Activated T-cell treated with anti-CD3 and anti-CD28 coated beads, Interleukin-2, amount 50 U/mL, for 72 hours (primary cell): Measurements from ENCODE around the gene MIB1. TPM values are rescaled to one million over a fixed set of nuclear protein-coding genes. Genes with fewer than 3 reads are reported as not detected.
"Not testable (repeated sequence)": the region's sequence is repeated elsewhere in the genome, so short reads cannot be mapped to it uniquely, and the experiment has no call there.

Experiments
- ATAC-seq, 2 donors: fragments of 150-1000 bp; cut with Tn5 transposase; replicated peaks in 1 of 2; 2 replicates each; pipeline ENCODE4 v1.10.0; 2021; ENCODE audit warnings: moderate library complexity in 2 of 2, mild to moderate bottlenecking in 1 of 2
- DNase-seq, 2 donors: peaks; one replicate each; pipeline ENCODE4 v3.0.0; 2021 to 2022; ENCODE audit warnings: mixed read lengths in 1 of 2
- H3K27ac Mint-ChIP-seq: one replicate; pipeline ENCODE4 v1.8.0; 2022; ENCODE audit warnings: mild to moderate bottlenecking, moderate library complexity, mixed read lengths
- H3K27me3 Mint-ChIP-seq: one replicate; pipeline ENCODE4 v1.8.0; 2022; ENCODE audit warnings: low read depth, mixed read lengths
- H3K36me3 Mint-ChIP-seq, 2 donors: one replicate each; pipeline ENCODE4 v1.8.0; 2022; ENCODE audit warnings: mixed read lengths in 2 of 2, mild to moderate bottlenecking in 1 of 2; ENCODE audit not compliant: insufficient read depth in 2 of 2
- H3K4me1 Mint-ChIP-seq: one replicate; pipeline ENCODE4 v1.8.0; 2022; ENCODE audit warnings: low read depth, mixed read lengths
- H3K4me3 Mint-ChIP-seq, 2 donors: one replicate each; pipeline ENCODE4 v1.8.0; 2022; ENCODE audit warnings: mild to moderate bottlenecking in 2 of 2, mixed read lengths in 2 of 2, moderate library complexity in 2 of 2
- H3K9me3 Mint-ChIP-seq, 2 donors: one replicate each; pipeline ENCODE4 v1.8.0; 2022; ENCODE audit warnings: mixed read lengths in 2 of 2
- total RNA-seq, 2 donors: library from RNA; stranded (reverse); gene quantifications; one replicate each; pipeline ENCODE4 v1.2.3, GENCODE V29; 2022

Gene MIB1
- total RNA-seq = 10 to 100 TPM; 45.4 to 47.6 TPM

DNA sequence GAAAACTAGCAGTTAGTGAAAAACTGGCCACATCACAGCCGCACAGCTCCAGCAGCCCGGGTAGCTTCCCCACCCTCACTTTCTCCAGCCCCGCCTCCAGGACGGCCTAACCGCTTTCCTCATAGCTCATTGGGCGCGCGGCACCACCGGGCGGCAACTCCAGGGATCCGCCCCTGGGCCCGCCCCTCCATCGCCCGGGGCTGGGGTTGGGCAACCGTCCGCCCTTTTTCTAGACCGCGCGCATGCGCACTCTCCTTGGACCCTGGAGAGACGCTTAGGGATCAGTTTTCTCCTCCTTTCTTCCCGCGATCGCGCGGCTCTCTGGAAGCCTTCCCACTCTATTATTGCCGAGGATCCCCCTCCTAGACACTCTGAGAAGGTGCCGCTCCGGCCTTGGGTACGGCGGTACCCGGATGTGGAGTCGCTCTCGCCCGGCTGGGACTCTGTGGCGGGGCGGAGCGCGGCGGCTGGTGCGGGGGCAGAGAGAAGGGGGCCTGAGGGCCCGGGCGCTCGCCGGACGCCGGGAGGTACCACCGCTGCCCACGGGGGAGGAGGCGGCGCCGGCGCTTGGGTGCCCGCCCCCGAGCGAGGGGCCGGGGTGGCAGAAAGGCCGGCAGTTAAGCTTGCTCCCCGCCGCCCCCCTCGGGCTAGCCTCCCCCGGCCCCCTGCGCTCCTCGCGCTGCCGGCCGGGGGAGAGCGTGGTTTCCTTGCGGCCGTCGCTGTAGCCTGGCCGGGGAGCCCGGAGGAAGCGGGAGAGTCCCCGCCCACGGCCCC, at the start of gene MIB1:
MIB1 (plus strand) TSS at position 255 of the 774 bp plus-strand sequence. CDS start 792 bp downstream, outside the sequence.
- Mint-ChIP-seq H3K27ac (peak within 1 kb of the TSS; percentile 99), H3K27me3 (no peaks in the 10 kb centered on the region), H3K36me3 (peaks cover 5 to 6% of the 10 kb centered on the region in 2 donors), H3K4me1 (peaks cover 45% of the 10 kb centered on the region), H3K4me3 (peak within 1 kb of the TSS; percentile 84 to 97), H3K9me3 (peaks cover 0 to 9% of the 10 kb centered on the region in 2 donors)
- peak; percentile 95 to 97 for ATAC-seq
- peak; percentile 98 to 99 for DNase-seq

DNA sequence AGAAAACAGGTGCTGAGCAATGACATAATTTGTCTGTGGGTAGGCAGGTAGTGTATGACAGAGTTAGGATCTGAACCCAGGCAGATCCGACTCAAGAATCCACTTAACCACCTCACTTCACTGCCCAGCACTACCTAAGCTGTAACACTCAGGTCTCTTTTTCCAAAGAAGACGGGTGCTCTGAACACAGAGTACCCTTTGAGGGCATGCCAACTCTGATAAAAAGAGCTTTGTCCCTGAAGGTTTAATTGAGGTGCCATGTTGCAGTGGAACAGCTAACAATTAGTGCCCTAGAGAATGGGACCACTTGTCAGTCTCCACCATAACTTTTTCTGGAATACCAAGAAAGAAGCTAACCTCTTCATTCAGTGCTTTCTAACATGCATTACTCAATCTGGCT, 47.3 kb upstream of the MIB1 start:
- H3K9me3 Mint-ChIP-seq = peaks cover 4 to 6% of the 10 kb centered on the region in 2 donors
- no peaks in the 10 kb centered on the region for H3K27me3 Mint-ChIP-seq
- DNase-seq (no peak), ATAC-seq (no peak)
- no peak overlapping the region for H3K4me3 Mint-ChIP-seq
- peaks cover 19 to 42% of the 10 kb centered on the region in 2 donors for H3K36me3 Mint-ChIP-seq
- no peak overlapping the region for H3K27ac Mint-ChIP-seq
- H3K4me1 Mint-ChIP-seq = no peaks in the 10 kb centered on the region

DNA sequence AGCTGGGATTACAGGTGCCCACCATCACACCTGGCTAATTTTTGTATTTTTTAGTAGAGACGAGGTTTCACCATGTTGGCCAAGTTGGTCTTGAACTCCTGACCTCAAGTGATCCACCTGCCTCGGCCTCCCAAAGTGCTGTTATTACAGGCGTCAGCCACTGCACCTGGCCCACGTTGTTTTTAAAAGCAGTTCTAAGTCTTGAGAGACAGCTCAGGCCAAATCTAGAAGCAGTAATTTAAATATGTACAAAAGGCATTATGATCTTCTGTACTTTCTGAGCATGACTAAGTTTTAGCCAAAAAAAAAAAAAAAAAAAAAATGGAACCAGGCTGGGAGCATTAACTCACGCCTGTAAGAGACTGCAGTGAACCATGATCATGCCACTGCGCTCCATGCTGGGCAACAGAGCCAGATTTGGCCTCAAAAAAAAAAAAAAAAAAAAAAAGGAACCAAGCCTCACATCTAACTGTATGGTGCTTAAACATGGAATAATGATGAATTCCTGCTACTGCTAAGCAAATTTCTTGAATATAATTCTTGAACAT, 40.0 kb upstream of the MIB1 start:
- no peak for ATAC-seq
- Mint-ChIP-seq H3K9me3 (no peaks in the 10 kb centered on the region), H3K36me3 (peaks cover 2 to 24% of the 10 kb centered on the region in 2 donors), H3K27me3 (no peaks in the 10 kb centered on the region), H3K4me1 (peaks cover 16% of the 10 kb centered on the region), H3K27ac (no peak overlapping the region), H3K4me3 (no peak overlapping the region)
- DNase-seq = no peak

GRCh38 chr18:21701621-21702020, 39.0 kb upstream of the MIB1 start:
- no peak for DNase-seq
- Mint-ChIP-seq H3K4me1 (peaks cover 20% of the 10 kb centered on the region), H3K27me3 (no peaks in the 10 kb centered on the region), H3K4me3 (no peak overlapping the region), H3K27ac (no peak overlapping the region), H3K36me3 (peaks cover 0 to 22% of the 10 kb centered on the region in 2 donors), H3K9me3 (no peaks in the 10 kb centered on the region)
- ATAC-seq = no peak

GRCh38 chr18:21702602-21703001, 38.0 kb upstream of the MIB1 start:
- DNase-seq (no peak), ATAC-seq (no peak)
- H3K9me3 Mint-ChIP-seq = no peaks in the 10 kb centered on the region
- peaks cover 20% of the 10 kb centered on the region for H3K4me1 Mint-ChIP-seq
- peaks cover 0 to 22% of the 10 kb centered on the region in 2 donors for H3K36me3 Mint-ChIP-seq
- peak overlapping the region; percentile 83 for H3K27ac Mint-ChIP-seq
- H3K4me3 Mint-ChIP-seq = peak overlapping the region; percentile 92 to 96
- no peaks in the 10 kb centered on the region for H3K27me3 Mint-ChIP-seq

GRCh38 chr18:21703241-21703820, 37.3 kb upstream of the MIB1 start:
- Mint-ChIP-seq H3K36me3 (peaks cover 0 to 22% of the 10 kb centered on the region in 2 donors), H3K27ac (peak overlapping the region; percentile 96), H3K27me3 (no peaks in the 10 kb centered on the region), H3K4me1 (peaks cover 20% of the 10 kb centered on the region), H3K9me3 (no peaks in the 10 kb centered on the region), H3K4me3 (peak overlapping the region; percentile 92 to 96)
- DNase-seq (peak; percentile 18 to 35), ATAC-seq (no peak)

DNA sequence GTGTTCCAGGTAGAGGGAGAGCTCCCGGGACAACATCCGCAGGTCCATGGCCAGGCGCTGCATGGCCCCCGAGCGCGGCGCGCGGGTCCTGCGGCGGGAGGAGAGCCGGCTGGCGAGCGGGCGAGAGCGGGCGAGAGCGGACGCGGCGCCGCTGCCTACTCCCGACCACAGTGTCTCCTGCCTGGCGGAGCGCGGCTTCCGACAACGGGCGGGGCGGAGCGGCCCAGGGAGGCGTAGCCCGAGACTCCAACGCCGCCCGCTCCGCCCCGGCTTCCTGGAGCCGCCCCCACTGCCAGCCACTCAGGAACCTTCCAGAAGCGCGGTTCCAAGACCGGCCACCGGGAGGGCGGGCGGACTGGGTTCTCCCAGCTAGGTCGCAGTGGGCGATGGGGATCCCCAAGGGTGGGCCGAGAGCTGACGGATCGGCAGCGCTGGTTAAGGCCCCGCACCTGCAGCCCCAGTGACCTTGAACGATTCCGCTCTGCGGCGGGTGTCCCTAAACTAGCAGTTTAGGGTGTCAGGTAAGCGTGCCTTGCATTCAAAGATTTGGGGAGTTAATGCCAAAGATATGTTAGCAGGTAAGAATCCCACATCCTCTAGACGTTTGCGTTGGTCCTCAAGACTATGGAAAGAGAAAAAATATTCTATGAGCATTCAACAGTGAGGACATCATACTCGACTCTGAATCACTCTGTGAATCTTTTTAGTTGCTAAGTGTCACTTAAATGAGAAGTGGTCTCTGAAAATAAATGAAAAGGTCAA, 35.8 kb upstream of the MIB1 start, which contains the start of gene ABHD3:
ABHD3 (minus strand) TSS at position 172 of the 762 bp plus-strand sequence; CDS start at position 63, 109 bp downstream.
- peak within 1 kb of the TSS; percentile 96 for H3K27ac Mint-ChIP-seq

DNA sequence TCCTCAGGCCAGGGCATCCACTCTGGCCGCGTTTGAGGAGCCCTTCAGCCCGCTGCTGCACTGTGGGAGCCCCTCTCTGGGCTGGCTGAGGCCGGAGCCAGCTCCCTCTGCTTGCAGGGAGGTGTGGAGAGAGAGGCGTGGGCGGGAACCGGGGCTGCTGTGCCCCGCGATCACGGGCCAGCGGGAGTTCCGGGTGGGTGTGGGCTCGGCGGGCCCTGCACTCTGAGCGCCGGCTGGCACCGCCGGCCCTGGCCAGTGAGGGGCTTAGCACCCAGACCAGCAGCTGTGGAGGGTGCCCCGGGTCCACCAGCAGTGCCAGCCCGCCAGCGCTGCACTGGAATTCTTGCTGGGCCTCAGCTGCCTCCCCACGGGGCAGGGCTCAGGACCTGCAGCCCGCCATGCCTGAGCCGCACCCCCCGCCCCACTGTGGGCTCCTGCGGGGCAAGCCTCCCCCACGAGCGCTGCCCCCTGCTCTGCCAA, 34.2 kb upstream of the MIB1 start:
- H3K36me3 Mint-ChIP-seq = peaks cover 0 to 8% of the 10 kb centered on the region in 2 donors
- H3K9me3 Mint-ChIP-seq = no peaks in the 10 kb centered on the region
- no peak for DNase-seq
- no peak overlapping the region for H3K4me3 Mint-ChIP-seq
- peaks cover 26% of the 10 kb centered on the region for H3K4me1 Mint-ChIP-seq
- no peak overlapping the region for H3K27ac Mint-ChIP-seq
- ATAC-seq = no peak
- no peaks in the 10 kb centered on the region for H3K27me3 Mint-ChIP-seq

More for the DNA sequence above, 35.8 kb upstream of the MIB1 start, which contains the start of gene ABHD3:
- DNase-seq = peak; percentile 93 to 95
- no peaks in the 10 kb centered on the region for H3K27me3 Mint-ChIP-seq
- peaks cover 0 to 15% of the 10 kb centered on the region in 2 donors for H3K36me3 Mint-ChIP-seq
- peak within 1 kb of the TSS; percentile 92 to 96 for H3K4me3 Mint-ChIP-seq
- peak; percentile 96 to 97 for ATAC-seq
- peaks cover 26% of the 10 kb centered on the region for H3K4me1 Mint-ChIP-seq
- no peaks in the 10 kb centered on the region for H3K9me3 Mint-ChIP-seq

DNA sequence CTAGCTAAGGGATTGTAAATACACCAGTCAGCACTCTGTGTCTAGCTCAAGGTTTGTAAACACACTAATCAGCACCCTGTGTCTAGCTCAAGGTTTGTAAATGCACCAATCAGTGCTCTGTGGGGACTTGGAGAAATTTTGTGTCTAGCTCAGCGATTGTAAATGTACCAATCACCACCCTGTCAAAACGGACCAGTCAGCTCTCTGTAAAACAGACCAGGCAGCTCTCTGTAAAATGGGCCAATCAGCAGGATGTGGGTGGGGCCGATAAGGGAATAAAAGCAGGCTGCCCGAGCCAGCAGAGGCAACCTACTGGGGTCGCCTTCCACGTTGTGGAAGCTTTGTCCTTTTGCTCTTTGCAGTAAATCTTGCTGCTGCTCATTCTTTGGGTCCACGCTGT, 33.5 kb upstream of the MIB1 start:
- H3K4me3 Mint-ChIP-seq, H3K9me3 Mint-ChIP-seq, H3K36me3 Mint-ChIP-seq, H3K27me3 Mint-ChIP-seq, ATAC-seq, DNase-seq, H3K27ac Mint-ChIP-seq: not testable (repeated sequence)
- peaks cover 26% of the 10 kb centered on the region for H3K4me1 Mint-ChIP-seq

GRCh38 chr18:21714474-21714873, 26.1 kb upstream of the MIB1 start:
- H3K4me3 Mint-ChIP-seq = no peak overlapping the region
- peaks cover 7 to 11% of the 10 kb centered on the region in 2 donors for H3K9me3 Mint-ChIP-seq
- peaks cover 1% of the 10 kb centered on the region for H3K4me1 Mint-ChIP-seq
- no peak overlapping the region for H3K27ac Mint-ChIP-seq
- no peaks in the 10 kb centered on the region for H3K27me3 Mint-ChIP-seq
- H3K36me3 Mint-ChIP-seq = peaks cover 4 to 6% of the 10 kb centered on the region in 2 donors
- DNase-seq = no peak
- ATAC-seq = peak in 1 of 2 donors; percentile 72

- Mint-ChIP-seq H3K27ac (no peak overlapping the region), H3K27me3 (no peaks in the 10 kb centered on the region), H3K4me3 (no peak overlapping the region), H3K4me1 (no peaks in the 10 kb centered on the region), H3K9me3 (no peaks in the 10 kb centered on the region), H3K36me3 (no peaks in the 10 kb centered on the region)
- DNase-seq = no peak
- ATAC-seq = no peak
Measured at GRCh38 chr18:21722687-21723086, 17.9 kb upstream of the MIB1 start.

- no peaks in the 10 kb centered on the region for H3K9me3 Mint-ChIP-seq
- no peak overlapping the region for H3K27ac Mint-ChIP-seq
- H3K27me3 Mint-ChIP-seq = no peaks in the 10 kb centered on the region
- H3K36me3 Mint-ChIP-seq = no peaks in the 10 kb centered on the region
- no peak overlapping the region for H3K4me3 Mint-ChIP-seq
- no peaks in the 10 kb centered on the region for H3K4me1 Mint-ChIP-seq
- no peak for DNase-seq
- no peak for ATAC-seq
Measured at GRCh38 chr18:21725201-21725600, 15.4 kb upstream of the MIB1 start.
